Epithelial cell of esophagus (primary cell): ENCODE data around the gene MANBA.

ENCODE experiments used
- DNase-seq: peaks from one replicate; pipeline ENCODE4 v3.0.0; 2010; ENCODE audit warnings: low read depth
- H3K4me3 ChIP-seq: 2 replicates; pipeline ENCODE4 v1.5.1; 2011; ENCODE audit warnings: mild to moderate bottlenecking, low read length, control low read depth
- CTCF ChIP-seq: IDR thresholded peaks from 2 replicates; pipeline ENCODE4 v1.5.1; 2011; ENCODE audit warnings: low read depth, mild to moderate bottlenecking, low read length, control low read depth, inconsistent platforms; ENCODE audit not compliant: insufficient read depth; ENCODE audit errors: missing control alignments

The MANBA gene

GRCh38 chr4:102647117-102647516 is 113.7 kb downstream of the MANBA start:
- no peak overlapping the region for H3K4me3 ChIP-seq
- no peak for DNase-seq
- TF ChIP-seq CTCF, result no peak

GRCh38 chr4:102642631-102643298 is 118.0 kb downstream of the MANBA start:
- H3K4me3 ChIP-seq, result no peak overlapping the region
- TF ChIP-seq CTCF, result no peak
- DNase-seq, result no peak

- no peak for TF ChIP-seq CTCF
- no peak for DNase-seq
- no peak overlapping the region for H3K4me3 ChIP-seq
Measured at GRCh38 chr4:102641793-102642192, 119.0 kb downstream of the MANBA start.

GRCh38 chr4:102640669-102641068 is 120.1 kb downstream of the MANBA start:
- TF ChIP-seq CTCF, result no peak
- DNase-seq, result peak; percentile 10
- H3K4me3 ChIP-seq, result no peak overlapping the region

- TF ChIP-seq CTCF, result no peak
- DNase-seq, result no peak
- no peak overlapping the region for H3K4me3 ChIP-seq
Measured at GRCh38 chr4:102639598-102639997, 121.2 kb downstream of the MANBA start.

- no peak for DNase-seq
- TF ChIP-seq CTCF, result no peak
- H3K4me3 ChIP-seq, result no peak overlapping the region
Measured at GRCh38 chr4:102638621-102639020, 122.1 kb downstream of the MANBA start.

- no peak overlapping the region for H3K4me3 ChIP-seq
- no peak for TF ChIP-seq CTCF
Measured at GRCh38 chr4:102637391-102637790, 123.4 kb downstream of the MANBA start.

More at GRCh38 chr4:102637391-102637790, 123.4 kb downstream of the MANBA start:
- DNase-seq, result no peak
